Measurements from ENCODE around the gene ERP44. TPM values are rescaled to one million over a fixed set of nuclear protein-coding genes. Genes with fewer than 3 reads are reported as not detected.

Gene ERP44
- total RNA-seq, 2 experiments from 2014 or later = 9.1 to 9.5 TPM

DNA sequence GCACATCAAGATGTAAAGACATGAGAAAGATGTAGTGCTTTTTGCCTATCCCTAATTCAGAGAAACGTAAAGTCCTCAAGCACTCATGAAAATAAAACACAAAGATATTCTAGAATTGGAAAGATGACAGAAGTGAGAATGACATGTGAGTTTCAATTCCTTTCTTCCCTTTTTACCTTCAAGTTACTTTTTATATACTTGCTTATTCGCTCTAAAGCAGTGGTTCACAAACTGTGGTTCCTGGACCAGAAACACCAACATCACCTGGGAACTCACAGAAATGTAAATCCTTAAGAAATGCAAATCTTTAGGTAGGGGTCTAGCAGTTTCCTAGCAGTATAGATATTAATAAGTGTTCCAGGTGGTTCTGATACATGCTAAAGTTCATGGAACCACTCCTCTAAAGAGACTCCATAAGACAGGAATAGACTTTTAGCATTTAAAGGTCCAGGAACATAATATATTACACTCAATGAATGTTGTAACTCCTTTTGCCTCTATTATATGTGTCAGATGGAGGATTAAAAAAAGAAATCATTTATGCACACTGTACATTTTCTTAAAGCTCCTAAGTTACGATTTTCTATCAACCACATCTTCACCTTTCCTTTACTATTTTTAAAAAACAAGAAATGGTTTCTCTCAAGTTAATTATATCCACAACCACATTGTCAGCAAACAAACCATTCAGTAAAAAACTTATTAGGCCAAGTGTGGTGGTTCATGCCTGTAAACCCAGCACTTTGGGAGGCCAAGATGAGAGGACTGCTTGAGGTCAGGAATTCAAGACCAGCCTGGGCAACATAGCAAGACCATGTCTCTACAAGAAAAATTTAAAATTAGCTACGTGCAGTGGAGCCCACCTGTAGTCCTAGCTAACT is 39.9 kb downstream of the ERP44 start:
- peaks cover 10% of the 10 kb centered on the region for H3K4me1 Mint-ChIP-seq (ENCODE audit: low read depth)
- CTCF ChIA-PET = interaction anchor here (0.6 to 1.6 kb wide), 5 partner anchors 7 to 267 kb away, joined by 3 to 4 read pairs (median 3); no protein-coding TSS in a partner anchor
- peaks cover 3% of the 10 kb centered on the region for H3K36me3 Mint-ChIP-seq (ENCODE audit: low read depth)
- H3K9me3 Mint-ChIP-seq = no peaks in the 10 kb centered on the region
- no peak overlapping the region for H3K27ac Mint-ChIP-seq
- no peaks in the 10 kb centered on the region for H3K27me3 Mint-ChIP-seq (ENCODE audit: low read depth)
- no peak overlapping the region for H3K4me3 Mint-ChIP-seq
- intact Hi-C loops (cut with micrococcal nuclease) = no loop called here
- no peak for DNase-seq

DNA sequence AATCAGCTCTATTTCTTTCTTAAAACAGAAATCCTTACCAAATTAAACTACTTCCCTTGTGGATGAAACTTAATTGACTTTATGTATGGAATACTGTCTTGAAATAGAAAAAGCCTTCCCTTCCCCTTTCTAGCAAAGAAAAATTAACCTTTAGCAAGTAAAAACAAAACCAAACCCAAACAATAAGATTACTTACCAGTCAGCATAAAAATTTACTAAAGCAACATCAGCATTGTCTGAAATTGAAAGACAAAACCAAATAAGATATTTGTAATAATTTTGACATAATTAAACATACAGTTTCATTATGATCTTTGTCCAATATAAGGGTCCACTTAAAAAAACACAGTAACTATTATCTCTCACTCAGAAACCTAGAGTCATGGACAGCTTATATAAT is 41.2 kb downstream of the ERP44 start:
- intact Hi-C loops (cut with micrococcal nuclease) = no loop called here
- Mint-ChIP-seq H3K4me3 (no peak overlapping the region), H3K4me1 (ENCODE audit: low read depth) (peaks cover 10% of the 10 kb centered on the region), H3K36me3 (ENCODE audit: low read depth) (peaks cover 3% of the 10 kb centered on the region), H3K27ac (no peak overlapping the region), H3K27me3 (ENCODE audit: low read depth) (no peaks in the 10 kb centered on the region), H3K9me3 (no peaks in the 10 kb centered on the region)
- no peak for DNase-seq
- CTCF ChIA-PET = no interaction called here

DNA sequence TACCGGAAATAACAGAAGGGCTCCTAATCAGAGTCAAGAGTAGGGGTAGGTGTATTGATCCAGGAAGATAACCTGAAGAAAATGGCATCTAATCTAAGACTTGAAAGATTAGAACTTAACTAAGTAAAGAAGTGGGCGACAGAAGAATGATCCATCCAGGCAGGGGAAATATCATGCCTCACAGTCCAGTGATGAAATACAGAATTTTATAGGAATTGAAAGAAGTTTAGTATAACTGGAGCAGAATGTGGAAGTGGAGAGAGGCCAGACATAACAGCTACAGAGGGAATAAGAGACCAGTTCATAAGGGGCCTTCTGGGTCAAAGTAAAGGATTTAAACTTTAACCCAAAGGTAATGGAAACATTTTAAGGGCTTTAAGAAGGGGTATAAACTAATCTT is 42.2 kb downstream of the ERP44 start:
- no peak overlapping the region for H3K4me3 Mint-ChIP-seq
- no peaks in the 10 kb centered on the region for H3K9me3 Mint-ChIP-seq
- intact Hi-C loops (cut with micrococcal nuclease) = no loop called here
- peaks cover 3% of the 10 kb centered on the region for H3K36me3 Mint-ChIP-seq (ENCODE audit: low read depth)
- CTCF ChIA-PET = no interaction called here
- no peaks in the 10 kb centered on the region for H3K27me3 Mint-ChIP-seq (ENCODE audit: low read depth)
- peaks cover 10% of the 10 kb centered on the region for H3K4me1 Mint-ChIP-seq (ENCODE audit: low read depth)
- no peak for DNase-seq
- no peak overlapping the region for H3K27ac Mint-ChIP-seq

GRCh38 chr9:100052375-100052774 is 46.4 kb downstream of the ERP44 start:
- H3K27me3 Mint-ChIP-seq (ENCODE audit: low read depth) = no peaks in the 10 kb centered on the region
- DNase-seq = no peak
- intact Hi-C loops (cut with micrococcal nuclease) = no loop called here
- no peak overlapping the region for H3K27ac Mint-ChIP-seq
- no peaks in the 10 kb centered on the region for H3K9me3 Mint-ChIP-seq
- H3K36me3 Mint-ChIP-seq (ENCODE audit: low read depth) = peaks cover 12% of the 10 kb centered on the region
- peaks cover 2% of the 10 kb centered on the region for H3K4me1 Mint-ChIP-seq (ENCODE audit: low read depth)
- H3K4me3 Mint-ChIP-seq = no peak overlapping the region
- CTCF ChIA-PET = interaction anchor here (1.4 kb wide), 1 partner anchor 8 kb away, joined by 4 read pairs; no protein-coding TSS in a partner anchor

GRCh38 chr9:100049551-100049950 is 49.2 kb downstream of the ERP44 start:
- CTCF ChIA-PET = no interaction called here
- no peak overlapping the region for H3K4me3 Mint-ChIP-seq
- peaks cover 21% of the 10 kb centered on the region for H3K36me3 Mint-ChIP-seq (ENCODE audit: low read depth)
- no peaks in the 10 kb centered on the region for H3K27me3 Mint-ChIP-seq (ENCODE audit: low read depth)
- peaks cover 5% of the 10 kb centered on the region for H3K4me1 Mint-ChIP-seq (ENCODE audit: low read depth)
- H3K9me3 Mint-ChIP-seq = no peaks in the 10 kb centered on the region
- no peak for DNase-seq
- intact Hi-C loops (cut with micrococcal nuclease) = no loop called here
- H3K27ac Mint-ChIP-seq = no peak overlapping the region

DNA sequence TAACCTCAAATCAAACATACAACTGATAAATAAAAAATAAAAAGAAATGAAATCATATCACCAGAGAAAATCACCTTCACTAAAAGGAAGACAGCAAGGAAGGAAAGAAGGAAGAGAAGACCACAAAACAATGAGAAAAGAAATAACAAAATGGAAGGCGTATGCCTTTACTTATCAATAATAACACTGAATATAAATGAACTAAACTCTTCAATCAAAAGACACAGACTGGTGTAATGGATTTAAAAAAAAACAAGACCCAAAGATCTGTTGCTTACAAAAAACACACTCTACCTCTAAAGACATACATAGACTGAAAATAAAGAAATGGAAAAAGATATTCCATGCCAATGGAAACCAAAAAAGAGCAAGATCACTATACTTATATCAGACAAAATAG is 60.3 kb downstream of the ERP44 start:
- Mint-ChIP-seq H3K4me1 (ENCODE audit: low read depth) (peaks cover 21% of the 10 kb centered on the region), H3K4me3 (no peak overlapping the region), H3K27ac (no peak overlapping the region), H3K27me3 (ENCODE audit: low read depth) (no peaks in the 10 kb centered on the region), H3K9me3 (peaks cover 24% of the 10 kb centered on the region), H3K36me3 (ENCODE audit: low read depth) (peaks cover 64% of the 10 kb centered on the region)
- intact Hi-C loops (cut with micrococcal nuclease) = no loop called here
- CTCF ChIA-PET = no interaction called here
- DNase-seq = no peak

GRCh38 chr9:100033877-100034551 is 64.8 kb downstream of the ERP44 start:
- peaks cover 11% of the 10 kb centered on the region for H3K9me3 Mint-ChIP-seq
- DNase-seq = no peak
- H3K27ac Mint-ChIP-seq = no peak overlapping the region
- intact Hi-C loops (cut with micrococcal nuclease) = no loop called here
- peaks cover 21% of the 10 kb centered on the region for H3K4me1 Mint-ChIP-seq (ENCODE audit: low read depth)
- no peak overlapping the region for H3K4me3 Mint-ChIP-seq
- CTCF ChIA-PET = no interaction called here
- H3K36me3 Mint-ChIP-seq (ENCODE audit: low read depth) = peaks cover 38% of the 10 kb centered on the region
- no peaks in the 10 kb centered on the region for H3K27me3 Mint-ChIP-seq (ENCODE audit: low read depth)

- CTCF ChIA-PET = interaction anchor here (0.6 kb wide), 1 partner anchor 192 kb away, joined by 3 read pairs; no protein-coding TSS in a partner anchor
- Mint-ChIP-seq H3K27ac (no peak overlapping the region), H3K27me3 (ENCODE audit: low read depth) (no peaks in the 10 kb centered on the region), H3K36me3 (ENCODE audit: low read depth) (peaks cover 29% of the 10 kb centered on the region), H3K4me1 (ENCODE audit: low read depth) (peaks cover 14% of the 10 kb centered on the region), H3K9me3 (peaks cover 5% of the 10 kb centered on the region), H3K4me3 (no peak overlapping the region)
- intact Hi-C loops (cut with micrococcal nuclease) = no loop called here
- DNase-seq = no peak
These were observed 68.3 kb downstream of the ERP44 start for GRCh38 chr9:100030548-100030947.

DNA sequence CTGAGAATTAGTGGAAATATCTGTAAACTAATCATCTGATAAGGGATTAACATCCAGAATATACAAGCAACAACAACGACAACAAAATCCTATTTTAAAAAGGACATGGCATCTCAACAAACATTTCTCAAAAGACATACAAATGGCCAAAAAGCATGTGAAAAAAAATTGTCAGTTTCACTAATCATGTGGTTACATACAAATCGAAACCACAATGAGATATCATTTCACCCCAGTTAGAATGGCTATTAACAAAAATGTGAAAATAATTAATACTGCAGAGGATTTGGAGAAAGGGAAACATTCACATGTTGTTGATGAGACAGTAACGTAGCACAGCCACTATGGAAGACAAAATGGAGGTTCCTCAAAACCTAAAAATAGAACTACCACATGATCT is 69.5 kb downstream of the ERP44 start:
- H3K4me1 Mint-ChIP-seq (ENCODE audit: low read depth) = peaks cover 6% of the 10 kb centered on the region
- H3K9me3 Mint-ChIP-seq = peaks cover 5% of the 10 kb centered on the region
- intact Hi-C loops (cut with micrococcal nuclease) = loop anchor here (5.0 kb wide), 1 partner anchor 408 kb away; no protein-coding TSS in a partner anchor
- no peak overlapping the region for H3K27ac Mint-ChIP-seq
- peaks cover 30% of the 10 kb centered on the region for H3K36me3 Mint-ChIP-seq (ENCODE audit: low read depth)
- no peaks in the 10 kb centered on the region for H3K27me3 Mint-ChIP-seq (ENCODE audit: low read depth)
- CTCF ChIA-PET = no interaction called here
- DNase-seq = no peak
- H3K4me3 Mint-ChIP-seq = no peak overlapping the region

DNA sequence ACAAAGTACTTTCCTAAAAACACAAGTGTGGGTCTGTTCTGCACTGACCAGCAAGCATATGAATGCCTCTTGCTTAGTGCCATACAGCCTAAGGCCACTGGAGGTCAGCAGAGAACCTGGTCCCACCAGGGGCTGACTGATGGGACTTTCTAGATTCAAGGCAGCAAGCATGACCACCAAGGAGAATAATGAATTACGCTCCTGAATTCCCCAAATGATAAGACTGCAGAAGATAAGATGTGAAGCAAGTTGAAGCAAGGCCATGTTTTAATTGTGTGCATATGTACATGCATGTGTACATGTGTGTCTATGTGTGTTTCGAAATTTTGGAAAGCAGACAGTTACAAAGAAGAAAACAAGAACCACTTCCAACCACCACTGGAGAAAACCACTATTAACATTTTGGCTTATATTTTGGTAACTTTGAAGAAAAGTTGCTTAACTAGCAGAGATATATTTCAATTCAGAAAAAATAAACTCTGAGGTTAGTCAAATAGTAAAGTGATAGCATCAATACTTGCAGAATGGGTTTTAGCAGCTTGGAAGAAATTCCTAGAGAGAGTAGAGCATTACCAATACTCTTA is 70.5 kb downstream of the ERP44 start:
- intact Hi-C loops (cut with micrococcal nuclease) = loop anchor here (1.0 to 5.0 kb wide), 4 partner anchors 188 to 567 kb away; no protein-coding TSS in a partner anchor
- Mint-ChIP-seq H3K27ac (no peak overlapping the region), H3K9me3 (peaks cover 1% of the 10 kb centered on the region), H3K27me3 (ENCODE audit: low read depth) (no peaks in the 10 kb centered on the region), H3K36me3 (ENCODE audit: low read depth) (peaks cover 21% of the 10 kb centered on the region), H3K4me1 (ENCODE audit: low read depth) (peaks cover 3% of the 10 kb centered on the region), H3K4me3 (no peak overlapping the region)
- CTCF ChIA-PET = interaction anchor here (0.6 to 2.4 kb wide), 9 partner anchors 11 to 541 kb away, joined by 3 to 13 read pairs (median 3); no protein-coding TSS in a partner anchor
- peak; percentile 84 for DNase-seq

GRCh38 chr9:100027543-100027942 is 71.3 kb downstream of the ERP44 start:
- CTCF ChIA-PET = interaction anchor here (0.6 to 2.4 kb wide), 12 partner anchors 9 to 542 kb away, joined by 3 to 13 read pairs (median 4); no protein-coding TSS in a partner anchor
- DNase-seq = no peak
- H3K9me3 Mint-ChIP-seq = no peaks in the 10 kb centered on the region

DNA sequence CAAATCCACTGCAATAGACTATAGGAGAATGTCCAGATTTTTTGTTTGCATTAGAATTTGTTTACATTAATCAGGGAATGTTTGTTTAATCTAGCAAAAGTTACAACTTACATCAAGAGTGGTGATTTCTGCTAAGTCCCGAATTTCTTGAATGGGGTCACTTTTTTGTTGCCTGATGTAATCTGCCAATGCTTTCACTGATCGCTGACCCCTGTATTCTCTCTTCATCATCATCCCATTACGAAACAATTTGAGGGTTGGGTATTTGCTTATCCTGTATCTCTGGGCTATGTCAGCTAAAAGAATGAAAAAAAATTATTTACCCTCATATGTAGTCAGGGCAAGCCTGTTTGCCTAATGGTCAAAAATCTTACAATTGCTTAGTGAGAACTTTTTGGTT is 76.9 kb downstream of the ERP44 start:
- intact Hi-C loops (cut with micrococcal nuclease) = no loop called here
- CTCF ChIA-PET = no interaction called here

More at GRCh38 chr9:100027543-100027942, 71.3 kb downstream of the ERP44 start:
- H3K27ac Mint-ChIP-seq = no peak overlapping the region
- H3K27me3 Mint-ChIP-seq (ENCODE audit: low read depth) = no peaks in the 10 kb centered on the region
- no peak overlapping the region for H3K4me3 Mint-ChIP-seq
- peaks cover 16% of the 10 kb centered on the region for H3K36me3 Mint-ChIP-seq (ENCODE audit: low read depth)
- H3K4me1 Mint-ChIP-seq (ENCODE audit: low read depth) = peaks cover 3% of the 10 kb centered on the region
- intact Hi-C loops (cut with micrococcal nuclease) = loop anchor here (5.0 kb wide), 1 partner anchor 410 kb away; no protein-coding TSS in a partner anchor

More for the DNA sequence above, 76.9 kb downstream of the ERP44 start:
- Mint-ChIP-seq H3K36me3 (ENCODE audit: low read depth) (peaks cover 25% of the 10 kb centered on the region), H3K9me3 (no peaks in the 10 kb centered on the region), H3K4me3 (no peak overlapping the region), H3K4me1 (ENCODE audit: low read depth) (no peaks in the 10 kb centered on the region), H3K27ac (no peak overlapping the region), H3K27me3 (ENCODE audit: low read depth) (no peaks in the 10 kb centered on the region)
- DNase-seq = no peak
